Amniotic epithelial cell (primary cell): Measurements from ENCODE around the gene TGM2.

ENCODE experiments used
- DNase-seq: peaks from one replicate; pipeline ENCODE4 v3.0.0-alpha.2; 2010; ENCODE audit warnings: low read depth

The TGM2 gene

DNA sequence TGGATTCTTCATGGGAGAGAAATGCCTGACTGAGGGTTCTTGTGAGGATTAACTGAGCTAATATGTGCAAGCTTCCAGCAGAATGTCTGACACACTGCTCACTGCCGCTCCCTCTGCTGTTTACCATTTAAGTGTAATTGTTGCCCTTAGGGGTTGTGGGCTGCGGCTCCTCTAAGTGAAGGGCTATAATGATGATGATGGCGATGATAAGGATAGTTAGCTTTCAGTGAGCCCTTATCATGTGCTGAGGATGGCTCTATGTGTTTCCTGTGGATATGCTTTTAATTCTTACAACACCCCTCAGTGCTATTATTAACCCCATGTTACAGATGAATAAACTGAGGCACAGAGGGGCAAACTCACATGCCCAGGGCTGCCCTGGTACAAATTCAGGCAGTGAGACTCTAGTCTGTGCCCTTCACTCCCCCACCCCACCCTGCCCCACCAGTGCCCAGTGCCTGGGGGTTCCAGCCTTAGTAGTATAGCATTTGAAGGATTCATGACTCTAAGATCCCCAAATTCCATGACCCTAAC lies 33.4 kb downstream of the TGM2 start:
- peak; percentile 54 for DNase-seq

DNA sequence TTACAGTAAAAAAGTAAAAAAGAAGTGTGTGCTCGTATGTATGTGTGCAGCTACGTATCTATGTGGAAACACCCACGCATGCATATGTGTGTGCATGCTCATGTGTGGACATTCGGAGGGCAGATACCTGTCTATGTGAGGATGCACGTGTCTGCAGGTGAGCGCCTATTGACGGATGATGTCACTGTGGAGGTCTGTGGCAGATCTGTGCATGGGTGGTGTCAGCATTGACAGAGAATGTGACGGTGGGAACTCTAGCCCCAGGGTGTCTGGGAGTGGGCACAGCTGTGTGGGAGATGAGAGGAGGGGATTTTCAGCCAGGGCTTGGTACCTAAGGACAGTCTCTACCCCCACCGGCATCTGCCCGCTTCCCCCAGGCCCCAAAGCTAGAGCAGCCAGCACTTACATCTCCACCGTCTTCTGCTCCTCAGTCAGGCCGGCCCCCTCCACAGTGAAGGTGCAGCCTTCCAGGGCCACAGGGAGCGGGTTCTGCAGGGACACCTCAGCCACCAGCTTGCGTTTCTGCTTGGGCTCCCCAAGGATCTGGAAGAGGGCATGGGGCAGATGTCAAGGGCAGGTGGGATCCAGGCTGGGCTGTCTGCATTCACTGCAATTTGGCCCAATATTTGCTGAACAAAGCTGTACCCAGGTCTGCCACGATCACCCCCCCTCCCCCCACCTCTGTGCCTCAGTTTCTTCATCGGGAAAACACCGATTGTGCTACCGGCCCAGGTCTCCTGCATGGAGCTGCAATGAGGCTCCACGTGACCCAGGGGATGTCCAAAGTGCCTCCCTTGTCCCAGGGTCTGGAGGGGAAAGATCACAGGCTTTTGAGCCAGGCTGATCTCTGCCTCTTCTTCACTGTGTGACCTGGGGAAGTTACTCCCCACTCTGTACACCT lies 34.1 kb downstream of the TGM2 start:
- DNase-seq = no peak

DNA sequence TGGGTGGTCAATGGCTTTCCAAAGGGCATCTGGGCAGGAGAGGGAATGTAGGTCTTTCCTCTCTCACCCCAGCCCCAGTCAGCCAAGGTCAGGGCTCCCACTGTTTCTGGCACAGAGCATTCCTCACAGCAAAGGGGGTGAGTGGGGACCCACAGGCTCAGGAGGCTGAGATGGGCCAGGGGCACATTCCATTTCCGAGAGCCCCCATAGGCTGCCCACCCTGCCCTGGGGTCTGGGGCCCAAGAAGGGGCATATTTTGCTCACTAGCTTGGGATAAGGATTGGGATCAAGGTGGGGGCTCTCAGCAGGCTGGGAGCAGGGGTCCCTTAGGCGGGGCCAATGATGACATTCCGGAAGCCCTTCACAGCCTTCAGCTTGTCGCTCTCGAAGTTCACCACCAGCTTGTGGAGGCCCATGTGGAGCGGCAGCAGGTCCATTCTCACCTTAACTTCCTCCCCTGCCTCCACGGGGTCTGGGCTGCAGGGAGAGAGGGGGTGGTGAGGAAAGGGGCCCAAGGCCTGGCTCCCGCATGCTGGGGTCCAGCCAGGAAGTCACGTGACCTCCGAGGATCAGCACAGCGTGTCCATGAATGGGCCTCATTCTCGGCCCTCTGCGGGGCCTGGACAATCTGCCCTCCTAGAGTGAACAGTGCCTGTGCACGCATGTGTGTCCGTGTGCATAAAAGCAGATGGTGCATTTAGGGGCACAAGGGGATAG lies 35.0 kb downstream of the TGM2 start:
- no peak for DNase-seq

DNA sequence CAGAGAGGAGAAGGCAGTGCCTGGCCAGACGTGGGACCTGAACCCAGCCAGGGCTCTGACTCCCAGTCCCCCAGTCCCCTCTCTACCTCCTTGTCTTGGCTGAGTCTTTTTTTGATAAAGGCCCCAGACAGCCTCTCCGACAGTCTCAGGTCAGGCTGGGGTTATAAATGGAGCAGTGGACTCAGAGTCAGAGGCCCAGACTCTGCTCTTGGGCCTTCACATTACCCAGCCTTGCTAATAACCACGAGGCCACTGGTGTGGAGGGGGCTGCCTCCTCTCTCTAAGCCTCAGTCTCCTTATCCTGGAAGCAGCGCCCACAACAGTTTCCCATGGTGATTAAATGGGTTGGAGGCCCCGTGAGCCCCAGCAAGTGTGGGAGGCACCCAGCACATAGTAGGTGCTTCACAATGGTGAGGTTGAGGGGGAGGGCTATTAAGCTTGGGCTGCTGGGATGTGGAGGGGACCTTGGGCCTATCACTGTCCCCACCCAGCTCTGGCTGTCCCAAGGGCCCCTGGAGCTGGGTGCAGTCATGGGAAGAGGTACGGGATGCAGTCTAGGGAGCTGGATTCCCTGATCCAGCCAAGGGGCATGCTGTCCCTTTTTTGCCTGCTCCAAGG lies 35.7 kb downstream of the TGM2 start:
- DNase-seq = no peak

DNA sequence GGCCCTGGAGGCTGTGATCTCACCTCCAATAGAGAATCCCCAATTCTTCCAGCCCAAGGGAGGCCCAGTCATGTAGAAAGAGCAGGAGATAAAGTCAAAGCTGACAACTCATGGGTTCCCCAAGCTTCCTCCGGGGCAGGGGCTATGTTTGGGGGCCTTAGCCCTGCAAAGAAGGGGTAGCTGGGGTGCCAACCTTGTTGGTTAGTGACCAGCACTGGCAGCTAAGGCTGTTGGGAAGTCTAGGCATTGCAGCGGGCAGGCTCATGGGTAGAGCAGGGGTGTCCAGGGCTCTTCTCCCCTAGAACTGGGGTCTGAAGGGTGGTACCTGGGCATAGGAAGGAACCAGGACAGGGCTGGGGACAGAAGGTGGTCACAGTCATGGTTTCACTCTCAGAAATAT lies 36.4 kb downstream of the TGM2 start:
- no peak for DNase-seq

DNA sequence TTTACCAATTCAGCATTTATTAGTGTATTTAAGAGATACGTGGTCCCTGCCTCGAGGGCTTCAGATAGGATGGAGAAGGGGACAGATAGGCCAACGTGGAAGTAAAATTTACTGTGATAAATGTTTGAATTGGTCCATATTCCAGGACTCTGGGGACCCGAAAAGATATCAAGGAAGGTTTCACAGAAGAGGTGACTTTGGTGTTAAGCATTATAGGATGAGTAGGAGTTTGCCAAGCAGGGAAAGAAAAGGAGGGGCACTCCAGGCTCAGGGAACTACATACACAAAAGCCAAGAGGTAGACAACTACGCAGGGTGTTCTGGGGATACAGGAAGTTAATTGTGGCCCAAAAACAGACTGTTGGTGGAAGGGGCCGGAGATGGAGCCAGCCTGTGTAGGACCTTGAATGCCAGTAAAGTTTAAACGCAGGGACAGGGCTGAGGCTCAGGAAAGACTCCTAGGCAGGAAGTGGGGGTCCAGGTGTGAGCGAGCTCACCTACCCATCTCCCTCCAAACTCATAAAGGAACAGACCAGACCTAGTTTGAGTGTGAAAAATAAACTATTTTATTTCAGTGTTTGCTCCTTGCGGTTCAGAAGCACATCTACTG lies 37.0 kb downstream of the TGM2 start:
- no peak for DNase-seq

DNA sequence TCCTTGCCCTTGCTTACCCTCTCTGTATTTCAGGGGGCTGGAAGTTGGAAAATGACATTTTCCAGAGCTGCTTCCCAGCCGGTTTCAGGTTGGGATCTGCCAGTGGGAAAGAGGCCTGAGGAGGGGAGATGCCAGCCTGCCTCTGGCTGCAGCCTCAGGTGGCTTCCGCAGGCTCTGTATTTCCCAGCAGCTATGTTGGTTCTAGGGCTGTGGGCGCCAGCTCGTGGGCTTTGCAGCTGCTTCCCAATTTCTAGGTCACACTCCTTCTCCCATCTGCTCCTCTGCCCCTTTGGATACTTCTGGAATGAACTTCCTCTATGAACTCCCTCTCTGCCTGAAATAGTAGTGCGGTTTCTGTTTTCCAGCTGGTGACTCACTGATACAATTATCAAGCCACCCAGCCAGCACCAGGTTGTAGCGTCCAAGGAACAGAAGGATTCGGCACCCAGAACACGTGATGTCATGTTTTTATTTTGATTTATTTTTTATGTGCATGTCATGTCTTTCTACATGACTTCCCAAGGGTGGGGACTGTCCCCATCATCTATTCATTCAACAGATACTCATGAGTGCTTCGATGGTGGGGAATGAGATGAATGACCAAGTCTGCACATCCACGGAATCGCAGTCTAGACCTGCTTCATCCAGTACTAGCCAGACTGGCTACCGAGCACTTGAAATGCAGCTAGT lies 38.0 kb downstream of the TGM2 start:
- DNase-seq = peak; percentile 87

DNA sequence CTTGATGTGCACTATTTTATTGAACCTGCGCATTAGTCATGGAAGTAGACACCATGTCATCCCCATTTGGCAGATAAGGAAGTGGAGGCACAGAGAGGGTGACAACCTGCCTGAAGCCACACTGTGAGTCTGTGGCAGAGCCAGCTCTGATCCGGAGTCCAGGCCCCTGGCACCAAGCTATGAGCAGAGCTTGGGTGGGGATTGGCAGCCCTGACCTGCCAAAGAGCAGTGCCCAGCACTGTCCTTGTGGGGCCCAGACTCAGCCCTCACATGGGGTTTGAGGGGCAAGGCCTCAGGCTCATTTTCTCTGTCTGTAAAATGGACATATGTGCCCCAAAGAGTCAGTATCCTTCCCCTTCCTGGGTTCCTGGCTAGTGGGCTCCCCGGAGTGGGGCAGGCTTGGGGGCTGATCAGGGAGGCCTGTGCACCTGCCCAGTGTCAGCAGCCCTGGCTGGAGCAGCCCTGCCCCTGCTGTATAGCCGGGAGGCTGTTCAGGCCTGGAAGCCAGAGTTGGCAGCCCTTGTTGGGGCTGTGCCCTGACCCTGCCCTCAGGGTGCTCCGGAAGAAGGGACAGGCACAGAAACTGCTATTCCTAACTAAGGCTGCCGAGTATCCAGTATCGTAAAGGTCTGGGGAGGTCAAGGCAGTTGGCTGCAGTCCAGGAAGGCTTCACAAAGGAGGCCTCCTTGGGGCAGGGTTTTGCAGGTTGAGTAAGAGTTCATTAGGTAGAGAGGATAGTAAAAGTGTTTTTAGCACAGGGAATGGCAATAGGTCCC lies 38.7 kb downstream of the TGM2 start:
- no peak for DNase-seq

DNA sequence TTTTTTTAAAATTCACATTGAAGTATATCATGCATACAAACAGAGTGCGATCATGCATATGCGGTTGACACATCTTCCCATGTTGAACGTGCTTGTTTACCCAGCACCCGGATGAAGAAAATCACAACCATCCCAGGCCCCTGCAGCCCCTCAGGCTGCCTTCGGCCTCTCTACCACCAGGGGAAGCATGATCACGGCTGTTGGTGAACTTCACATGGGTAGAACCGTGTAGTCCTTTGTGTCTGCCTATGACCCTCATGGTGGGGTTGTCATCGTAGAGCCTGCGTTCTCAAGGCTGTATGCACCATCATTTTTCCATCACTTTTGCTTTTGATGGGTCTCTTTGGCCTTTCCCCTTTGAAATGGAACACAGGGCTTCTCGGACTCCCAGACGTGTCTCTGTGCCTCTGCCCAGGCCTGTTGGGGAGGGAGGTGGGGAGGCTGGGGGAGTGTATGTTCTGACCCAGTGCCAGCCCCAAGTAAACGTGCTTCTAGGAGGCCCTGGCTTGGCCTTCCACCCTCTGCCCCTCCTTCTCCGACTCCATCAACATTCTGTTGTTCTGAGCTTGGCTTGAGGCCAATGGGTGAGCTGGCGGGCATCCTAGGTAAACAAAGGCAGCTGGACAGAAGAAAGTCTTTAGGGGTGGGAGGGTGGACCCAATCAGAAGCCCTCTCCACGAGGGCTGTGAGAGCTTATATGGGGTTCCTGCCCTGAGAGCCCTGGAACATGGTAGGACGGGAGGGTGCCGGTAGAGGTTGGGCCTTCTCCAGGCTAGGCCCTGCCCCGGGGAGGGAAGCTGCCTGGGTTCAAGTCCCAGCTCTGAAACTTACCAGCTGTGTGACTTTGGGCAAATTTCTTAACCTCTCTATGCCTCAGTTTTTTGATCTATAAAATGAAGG lies 39.7 kb downstream of the TGM2 start:
- peak; percentile 59 for DNase-seq

DNA sequence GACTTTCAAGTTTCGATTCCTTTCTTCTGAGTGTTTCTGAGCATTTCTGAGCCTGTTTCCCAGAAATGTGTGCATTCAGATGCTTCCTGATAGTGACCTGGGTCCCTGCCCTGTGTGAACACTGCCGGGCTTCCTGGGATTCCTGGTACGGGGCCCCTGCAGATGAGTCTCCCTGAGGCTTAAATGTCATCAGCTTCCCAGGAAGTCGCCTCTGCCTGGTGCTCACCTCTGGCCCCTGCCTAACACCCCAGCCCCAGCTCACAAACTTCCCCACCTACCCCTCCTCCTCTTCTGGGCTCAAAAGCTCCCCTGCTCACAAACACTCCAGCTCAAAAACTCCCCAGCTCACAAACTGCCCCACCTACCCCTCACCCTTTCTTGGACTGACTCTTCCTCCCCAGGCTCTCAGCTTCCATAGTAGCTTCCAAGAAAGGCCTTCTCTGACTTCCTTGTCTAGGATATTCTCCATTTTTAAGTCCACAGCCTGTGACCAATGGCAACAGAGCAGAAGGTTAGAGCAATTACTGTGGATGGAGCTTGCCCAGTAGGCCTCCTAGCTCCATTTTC lies 42.0 kb downstream of the TGM2 start:
- peak; percentile 80 for DNase-seq

DNA sequence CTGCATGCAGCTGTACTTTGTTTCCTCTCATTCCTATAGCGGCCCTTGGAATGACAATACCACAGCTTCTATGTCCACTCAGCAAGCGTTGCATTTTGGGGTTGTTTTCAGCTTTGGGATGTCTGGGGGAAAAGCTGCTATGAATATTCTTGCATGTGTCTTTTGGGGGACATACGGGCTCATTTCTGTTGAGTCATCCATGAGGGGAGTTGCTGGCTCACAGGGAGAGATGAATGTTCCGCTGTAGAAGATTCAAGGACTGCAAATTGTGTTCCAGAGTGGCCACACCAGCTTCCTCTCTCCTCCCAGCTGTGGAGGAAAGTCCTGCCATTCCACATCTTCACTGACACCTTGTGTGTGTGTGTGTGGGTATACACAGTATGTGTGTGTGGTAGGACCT lies 43.3 kb downstream of the TGM2 start:
- no peak for DNase-seq

DNA sequence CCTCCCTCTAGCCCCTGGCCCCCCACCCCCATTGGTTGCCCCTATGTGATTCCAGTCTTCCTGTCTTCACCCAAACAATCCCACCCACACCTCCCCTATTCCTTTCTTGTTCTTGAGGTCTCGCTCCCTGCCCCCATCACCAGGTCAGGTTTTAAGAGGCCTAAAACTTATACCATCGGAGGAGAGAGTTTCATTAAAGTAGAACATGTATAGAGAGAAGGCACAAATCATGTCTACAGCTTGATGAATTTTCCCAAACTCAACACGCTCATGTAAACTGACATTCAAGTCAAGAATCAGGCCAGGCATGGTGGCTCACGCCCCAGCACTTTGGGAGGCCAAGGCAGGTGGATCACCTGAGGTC lies 44.5 kb downstream of the TGM2 start:
- no peak for DNase-seq

DNA sequence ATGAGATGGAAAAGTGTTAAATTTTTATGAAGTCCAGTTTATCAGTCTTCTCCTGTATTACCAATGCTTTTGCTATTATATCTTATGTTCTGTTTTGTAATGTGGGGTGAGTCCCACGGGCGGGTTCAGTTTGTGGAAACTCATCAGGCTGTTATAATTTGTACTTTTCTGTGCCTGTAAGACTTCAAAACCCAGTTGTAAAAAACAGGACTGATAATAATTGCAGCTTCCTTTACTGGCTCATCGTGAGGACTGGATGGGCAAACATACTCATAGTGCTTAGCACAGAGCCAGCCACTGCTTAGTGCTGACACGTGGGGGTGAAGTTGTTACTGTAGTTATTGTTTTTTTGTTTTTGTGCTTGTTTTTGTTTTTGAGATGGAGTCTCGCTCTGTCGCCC lies 45.6 kb downstream of the TGM2 start:
- DNase-seq = peak; percentile 85

DNA sequence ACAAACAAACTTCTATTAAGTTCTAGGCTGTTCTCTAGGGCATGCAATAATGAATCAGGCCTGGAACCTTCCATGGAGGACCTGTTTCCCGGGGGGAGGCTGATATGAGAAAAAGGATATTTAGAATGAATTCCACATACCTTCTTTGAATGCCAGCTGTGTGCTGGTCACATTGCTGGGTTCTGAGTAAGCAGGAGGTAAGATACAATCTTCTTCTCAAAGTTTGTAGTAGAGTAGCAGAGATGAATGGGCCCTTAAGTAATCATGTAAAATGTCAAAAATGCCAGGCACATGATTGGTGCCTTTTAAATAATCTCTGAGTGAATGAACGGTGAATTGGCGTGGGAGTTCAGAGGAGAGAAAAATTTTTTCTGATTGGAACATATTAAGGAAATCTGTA lies 47.4 kb downstream of the TGM2 start:
- DNase-seq = peak; percentile 93

DNA sequence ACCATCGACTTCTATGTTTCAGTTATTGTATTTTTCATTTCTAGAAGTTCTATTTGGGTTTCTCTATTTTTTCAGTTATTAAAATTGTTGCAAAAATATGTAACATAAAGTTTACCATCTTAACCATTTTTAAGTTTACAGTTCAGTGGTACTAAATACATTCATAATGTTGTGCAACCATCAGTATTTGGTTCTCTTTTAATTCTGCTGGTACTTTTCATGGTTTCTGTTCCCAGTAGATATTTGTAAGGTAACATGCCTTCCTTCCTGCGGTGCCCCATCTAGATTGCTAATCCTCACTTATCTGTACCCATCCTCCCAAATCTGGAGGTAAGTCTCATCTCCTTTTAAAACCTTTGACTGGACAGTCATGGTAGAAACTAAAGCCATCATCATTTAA lies 47.9 kb downstream of the TGM2 start:
- no peak for DNase-seq

DNA sequence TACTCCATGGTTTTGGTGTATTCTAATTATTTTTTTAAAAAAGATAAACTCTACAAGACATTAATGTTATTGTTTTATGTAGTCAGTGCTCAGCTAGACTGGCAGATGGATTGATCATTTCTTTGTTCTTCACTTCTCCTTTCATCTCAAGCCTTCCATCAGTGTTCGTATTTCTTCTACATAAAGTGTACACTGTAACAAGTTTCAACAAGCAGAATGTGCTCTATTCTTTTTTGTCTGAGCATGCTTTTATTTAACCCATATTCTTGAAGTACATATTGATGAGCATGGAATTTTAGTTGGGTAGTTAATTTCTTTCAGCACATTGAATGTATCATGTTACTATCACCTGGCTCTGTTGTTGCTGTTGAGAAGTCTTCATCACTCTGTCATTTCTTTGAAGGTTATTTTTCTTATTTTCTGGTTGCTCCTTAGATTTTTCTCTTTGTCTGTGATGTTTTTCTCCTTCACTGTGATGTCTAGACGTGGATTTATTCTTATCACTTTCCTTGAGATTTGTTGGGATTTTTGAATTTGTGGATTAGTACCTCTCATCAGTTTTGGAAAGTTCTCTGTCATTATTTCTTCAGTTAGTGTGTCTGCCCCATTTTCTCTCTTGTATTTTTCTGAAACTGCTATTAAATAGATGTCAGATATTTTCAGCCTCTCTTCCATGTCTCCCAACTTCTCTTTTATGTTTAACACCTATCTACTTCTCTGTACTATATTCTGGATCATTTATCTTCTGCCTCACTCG lies 48.5 kb downstream of the TGM2 start:
- DNase-seq = no peak

DNA sequence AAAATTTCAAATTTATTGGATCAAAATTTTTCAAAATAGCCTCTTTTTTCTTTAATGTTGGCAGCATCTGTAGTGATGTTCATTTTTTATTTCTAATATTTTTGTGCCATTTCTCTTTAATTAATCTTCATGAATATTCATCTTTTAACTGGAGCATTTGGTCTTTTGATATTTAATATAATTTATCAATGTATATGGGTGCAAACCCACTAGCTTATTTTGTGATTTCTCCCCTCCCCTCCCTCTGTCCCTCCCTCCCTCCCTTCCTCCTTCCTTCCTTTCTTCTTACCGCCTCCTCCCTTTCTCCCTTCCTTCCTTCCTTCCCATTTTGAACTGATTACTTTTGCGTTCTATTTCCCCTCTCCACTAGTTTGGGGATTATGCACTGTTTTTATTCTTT lies 49.2 kb downstream of the TGM2 start:
- DNase-seq = no peak

DNA sequence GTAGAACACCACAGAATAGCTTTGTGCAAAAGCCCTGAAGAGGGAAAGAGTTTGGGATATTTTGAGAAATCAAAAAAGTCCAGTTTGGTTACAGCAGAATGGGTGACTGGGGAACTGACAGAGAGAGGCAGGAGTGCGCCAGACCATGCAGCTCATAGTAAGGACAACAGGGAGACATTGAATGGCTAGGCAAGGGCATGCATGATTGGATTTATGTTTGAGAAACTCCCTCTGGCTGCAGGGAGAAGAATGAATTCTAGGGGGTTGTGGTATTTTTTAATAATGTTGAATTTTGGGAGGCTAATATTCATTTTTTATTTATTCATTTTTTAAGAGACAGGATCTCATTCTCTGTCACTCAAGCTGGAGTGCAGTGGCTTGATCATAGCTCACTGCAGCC lies 49.9 kb downstream of the TGM2 start:
- DNase-seq = no peak

DNA sequence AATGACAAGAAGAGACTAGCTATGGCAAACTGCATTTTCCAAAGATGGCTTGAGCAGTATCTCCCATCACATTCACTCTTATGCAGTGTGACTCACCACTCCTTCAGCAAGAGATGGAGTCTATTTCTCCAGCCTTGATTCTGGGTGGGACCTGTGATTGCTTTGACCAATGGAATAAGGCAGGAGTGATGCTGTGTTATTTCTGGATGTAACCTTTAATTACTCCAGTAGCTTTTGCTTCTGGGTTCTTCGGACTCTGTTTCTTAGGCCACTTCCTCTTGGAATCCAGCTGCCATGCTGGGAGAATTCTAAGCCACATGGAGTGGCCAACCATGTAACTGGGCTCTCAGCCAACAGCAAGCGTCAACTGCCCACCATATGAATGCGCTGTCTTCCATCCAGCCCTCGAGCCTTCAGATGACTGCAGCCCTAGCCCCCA lies 50.7 kb downstream of the TGM2 start:
- peak; percentile 84 for DNase-seq
